BLaER1 treated with 17β-estradiol and CSF1 and Interleukin-3, amounts not matched to agents 10 nM and 100 nM (cell line): ENCODE measurements around the gene PSMD6.

Experiments used
- H3K27ac ChIP-seq, 11 experiments: shearing (Covaris generic); formaldehyde crosslinking; 2 replicates each; pipeline ENCODE4 v1.8.1; 2022
- H3K27me3 ChIP-seq, 11 experiments: shearing (Covaris generic); formaldehyde crosslinking; 2 replicates each; pipeline ENCODE4 v1.8.1; 2022
- H3K36me3 ChIP-seq, 11 experiments: shearing (Covaris generic); formaldehyde crosslinking; 2 replicates each; pipeline ENCODE4 v1.8.1; 2022
- H3K4me1 ChIP-seq, 10 experiments: shearing (Covaris generic); formaldehyde crosslinking; 2 replicates each; pipeline ENCODE4 v1.8.1; 2022
- H3K4me2 ChIP-seq, 11 experiments: shearing (Covaris generic); formaldehyde crosslinking; 2 replicates each; pipeline ENCODE4 v1.8.1; 2022
- H3K4me3 ChIP-seq, 10 experiments: shearing (Covaris generic); formaldehyde crosslinking; 2 replicates each; pipeline ENCODE4 v1.8.1; 2022
- H3K9ac ChIP-seq, 11 experiments: shearing (Covaris generic); formaldehyde crosslinking; 2 replicates each; pipeline ENCODE4 v1.8.1; 2022
- H3K9me3 ChIP-seq, 11 experiments: shearing (Covaris generic); formaldehyde crosslinking; replicated peaks in 1 of 11; 2 replicates each; pipeline ENCODE4 v1.8.1; 2022
- H4K20me1 ChIP-seq, 11 experiments: shearing (Covaris generic); formaldehyde crosslinking; 2 replicates each; pipeline ENCODE4 v1.8.1; 2022
- Cebpa-rat ChIP-seq, 11 experiments: shearing (Covaris generic); IDR thresholded peaks; 2 replicates each; pipeline ENCODE4 v1.8.1; 2022

Gene PSMD6

DNA sequence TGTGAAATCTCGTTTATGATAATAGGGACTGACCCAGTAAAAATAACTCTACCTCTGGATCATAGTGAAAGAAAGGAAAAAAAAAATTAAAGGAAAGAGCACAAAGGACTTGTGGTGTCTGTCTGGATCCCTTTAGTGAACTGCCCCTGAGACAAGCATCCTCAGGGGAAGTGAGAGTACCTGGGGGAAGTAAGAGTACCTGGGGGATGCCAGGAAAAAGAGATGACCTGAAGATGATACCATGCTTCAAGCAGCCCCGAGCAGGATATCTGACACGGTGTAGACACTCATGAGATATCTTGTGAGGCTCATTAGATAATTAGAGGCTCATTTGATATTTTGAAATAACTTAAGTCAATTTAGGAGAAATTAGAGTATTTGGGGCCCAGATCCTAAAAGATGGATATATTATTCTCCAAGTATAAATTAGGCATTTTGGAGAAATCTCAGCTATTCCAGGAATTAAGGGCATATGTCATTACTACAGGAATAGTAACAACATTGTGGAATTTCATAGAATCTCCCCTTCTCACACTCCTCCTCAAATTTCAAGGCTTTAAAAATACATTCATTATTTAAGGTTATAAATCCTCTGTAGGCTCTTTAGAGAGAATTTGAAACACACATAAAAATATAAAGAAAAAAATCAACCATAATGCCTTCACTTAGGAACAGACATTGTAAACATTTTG is 36.3 kb upstream of the PSMD6 start:
- no peak overlapping the region for H3K9ac ChIP-seq
- H3K27me3 ChIP-seq = peaks cover 0 to 3% (median 0%) of the 10 kb centered on the region in 11 experiments; a peak in 1 of 22 replicates
- H3K4me1 ChIP-seq = peaks cover 0 to 23% (median 0%) of the 10 kb centered on the region in 10 experiments; a peak in 6 of 20 replicates
- H3K9me3 ChIP-seq = no peaks in the 10 kb centered on the region
- no peak overlapping the region for H3K4me3 ChIP-seq
- no peak overlapping the region for H3K27ac ChIP-seq
- H4K20me1 ChIP-seq = no peaks in the 10 kb centered on the region
- TF ChIP-seq Cebpa-rat (IDR thresholded peaks at IDR 0.05) = no peak
- H3K4me2 ChIP-seq = no peak overlapping the region
- H3K36me3 ChIP-seq = no peaks in the 10 kb centered on the region

DNA sequence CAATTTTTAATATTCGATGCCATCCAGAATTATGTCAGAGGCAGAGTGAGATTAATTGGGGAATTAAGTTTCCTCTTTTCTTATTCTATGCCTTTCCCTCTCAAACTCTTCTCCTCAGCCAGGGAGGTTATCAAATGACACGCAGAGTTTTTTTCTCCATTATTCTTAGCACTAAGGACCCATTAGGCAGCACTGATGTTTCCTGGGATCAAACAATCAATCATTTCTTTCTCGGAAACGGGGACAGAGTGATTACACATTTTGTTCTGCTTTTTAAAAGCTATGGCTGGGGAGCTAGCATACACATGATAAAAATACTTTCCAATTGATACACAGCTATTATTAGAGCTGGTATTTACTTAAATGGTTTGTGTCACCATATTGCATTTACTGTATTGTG is 35.3 kb upstream of the PSMD6 start:
- H3K4me1 ChIP-seq = peaks cover 0 to 23% (median 0%) of the 10 kb centered on the region in 10 experiments; a peak in 6 of 20 replicates
- H3K9ac ChIP-seq = no peak overlapping the region
- H3K36me3 ChIP-seq = no peaks in the 10 kb centered on the region
- no peaks in the 10 kb centered on the region for H3K9me3 ChIP-seq
- TF ChIP-seq Cebpa-rat (IDR thresholded peaks at IDR 0.05) = no peak
- H4K20me1 ChIP-seq = no peaks in the 10 kb centered on the region
- no peak overlapping the region for H3K4me2 ChIP-seq
- peaks cover 0 to 3% (median 0%) of the 10 kb centered on the region in 11 experiments; a peak in 1 of 22 replicates for H3K27me3 ChIP-seq
- H3K27ac ChIP-seq = no peak overlapping the region
- no peak overlapping the region for H3K4me3 ChIP-seq

DNA sequence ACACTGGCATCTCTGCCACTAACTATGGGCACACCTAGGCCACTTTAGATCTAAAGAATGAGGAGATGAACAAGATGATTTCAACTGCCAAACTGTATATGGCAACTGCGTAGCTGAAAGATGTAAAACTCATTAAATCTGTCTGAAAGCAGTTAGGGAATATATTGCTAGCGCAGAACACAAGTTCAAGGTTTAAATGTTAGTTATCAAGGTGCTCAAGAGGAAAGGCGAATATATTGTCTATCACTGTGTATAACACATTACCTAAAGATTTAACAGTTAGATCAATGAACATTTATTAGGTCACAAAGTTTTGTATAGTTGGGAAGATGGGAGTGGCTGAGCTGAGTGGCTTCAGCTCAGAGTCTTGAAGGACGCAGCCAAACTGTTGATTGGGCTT is 33.9 kb upstream of the PSMD6 start:
- no peak for TF ChIP-seq Cebpa-rat (IDR thresholded peaks at IDR 0.05)
- no peaks in the 10 kb centered on the region for H4K20me1 ChIP-seq
- H3K4me3 ChIP-seq = no peak overlapping the region
- H3K36me3 ChIP-seq = no peaks in the 10 kb centered on the region
- peaks cover 0 to 3% (median 0%) of the 10 kb centered on the region in 11 experiments; a peak in 1 of 22 replicates for H3K27me3 ChIP-seq
- H3K4me1 ChIP-seq = peaks cover 0 to 23% (median 0%) of the 10 kb centered on the region in 10 experiments; a peak in 6 of 20 replicates
- H3K4me2 ChIP-seq = peak overlapping the region in 3 of 11 experiments; percentile 45 to 73 (median 64); a peak in 5 of 22 replicates
- no peak overlapping the region for H3K27ac ChIP-seq
- H3K9ac ChIP-seq = no peak overlapping the region
- H3K9me3 ChIP-seq = no peaks in the 10 kb centered on the region

DNA sequence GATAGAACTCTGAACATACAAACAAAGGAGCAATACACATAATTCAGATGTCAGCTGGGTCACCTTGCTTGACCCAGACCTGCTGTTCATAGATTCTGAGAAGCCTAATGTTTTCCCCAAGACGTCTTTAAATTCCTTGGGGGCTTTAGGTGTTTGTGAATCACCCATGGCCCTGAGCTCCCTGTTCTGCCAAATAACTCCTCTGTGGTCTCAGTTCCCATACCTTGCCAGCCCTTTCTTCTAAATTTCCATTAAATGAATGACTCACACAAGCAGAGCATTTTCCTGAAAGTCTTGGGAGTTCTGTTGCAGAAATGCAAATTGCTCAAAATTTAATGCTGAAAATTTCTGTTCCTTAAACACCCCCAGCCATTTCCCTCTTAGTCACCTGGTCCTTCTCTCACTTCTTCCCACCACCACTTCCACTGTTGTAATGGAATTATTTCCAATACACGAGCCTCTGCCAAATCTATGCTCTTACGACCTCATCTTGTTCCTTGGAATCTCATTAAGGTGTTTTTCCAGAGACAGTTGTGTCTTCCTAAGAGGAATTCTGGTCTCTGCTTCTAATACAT is 33.4 kb upstream of the PSMD6 start:
- Histone ChIP-seq H3K4me2 (peak overlapping the region in 3 of 11 experiments; percentile 45 to 73 (median 64); a peak in 6 of 22 replicates), H3K36me3 (no peaks in the 10 kb centered on the region), H3K9ac (no peak overlapping the region), H3K4me3 (no peak overlapping the region), H3K9me3 (no peaks in the 10 kb centered on the region), H3K27ac (no peak overlapping the region), H3K4me1 (peaks cover 0 to 23% (median 0%) of the 10 kb centered on the region in 10 experiments; a peak in 6 of 20 replicates), H3K27me3 (peaks cover 0 to 3% (median 0%) of the 10 kb centered on the region in 11 experiments; a peak in 1 of 22 replicates), H4K20me1 (no peaks in the 10 kb centered on the region)
- TF ChIP-seq Cebpa-rat (IDR thresholded peaks at IDR 0.05) = no peak

DNA sequence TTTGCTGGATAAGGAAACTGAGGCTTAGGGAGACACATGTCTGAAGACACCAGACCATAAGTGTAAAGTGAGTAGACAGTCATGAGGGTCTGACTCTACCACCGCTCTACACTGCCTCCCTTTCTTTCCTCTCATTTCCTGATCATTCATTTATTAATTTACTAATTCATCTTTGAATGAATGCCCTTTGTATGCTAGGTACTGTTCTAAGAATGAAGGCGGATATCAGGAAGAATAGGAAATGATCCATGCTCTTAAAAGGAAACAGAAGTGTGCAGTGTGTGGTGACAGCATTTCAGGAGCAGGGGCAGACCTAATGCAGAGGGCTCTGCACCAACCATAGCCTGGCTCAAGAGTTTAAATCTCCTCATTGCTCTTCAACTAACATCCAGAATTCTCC is 31.8 kb upstream of the PSMD6 start:
- Histone ChIP-seq H3K4me1 (peaks cover 0 to 35% (median 0%) of the 10 kb centered on the region in 10 experiments; a peak in 6 of 20 replicates), H3K9me3 (no peaks in the 10 kb centered on the region), H4K20me1 (no peaks in the 10 kb centered on the region), H3K36me3 (no peaks in the 10 kb centered on the region), H3K4me2 (peak overlapping the region in 1 of 11 experiments; percentile 73; a peak in 3 of 22 replicates), H3K9ac (no peak overlapping the region), H3K27me3 (peaks cover 0 to 3% (median 0%) of the 10 kb centered on the region in 11 experiments; a peak in 1 of 22 replicates), H3K27ac (no peak overlapping the region), H3K4me3 (no peak overlapping the region)
- no peak for TF ChIP-seq Cebpa-rat (IDR thresholded peaks at IDR 0.05)

DNA sequence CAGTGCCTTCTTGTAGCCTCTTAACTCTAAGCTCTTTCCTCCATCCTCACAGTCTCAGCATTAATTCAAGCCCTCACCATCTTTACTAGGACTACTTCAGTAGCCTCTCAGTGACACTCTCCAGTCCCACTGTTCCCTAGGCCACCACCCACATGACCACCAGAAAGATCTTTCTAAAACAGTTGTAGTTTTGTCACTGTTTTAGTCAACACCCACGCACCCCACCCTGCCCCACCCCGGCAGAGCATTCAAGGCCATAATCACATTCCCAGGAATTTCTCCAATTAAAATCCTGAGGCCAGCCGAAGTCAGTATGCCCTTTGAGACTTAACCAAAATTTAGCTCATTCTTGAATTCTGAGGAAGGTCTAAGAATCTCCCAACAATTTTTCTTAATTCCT is 31.2 kb upstream of the PSMD6 start:
- TF ChIP-seq Cebpa-rat (IDR thresholded peaks at IDR 0.05) = no peak
- H3K4me1 ChIP-seq = peaks cover 0 to 41% (median 0%) of the 10 kb centered on the region in 10 experiments; a peak in 7 of 20 replicates
- H4K20me1 ChIP-seq = no peaks in the 10 kb centered on the region
- no peak overlapping the region for H3K9ac ChIP-seq
- no peak overlapping the region for H3K4me3 ChIP-seq
- H3K27me3 ChIP-seq = peaks cover 0 to 3% (median 0%) of the 10 kb centered on the region in 11 experiments; a peak in 1 of 22 replicates
- H3K36me3 ChIP-seq = no peaks in the 10 kb centered on the region
- no peak overlapping the region for H3K27ac ChIP-seq
- H3K9me3 ChIP-seq = no peaks in the 10 kb centered on the region
- H3K4me2 ChIP-seq = no peak overlapping the region

DNA sequence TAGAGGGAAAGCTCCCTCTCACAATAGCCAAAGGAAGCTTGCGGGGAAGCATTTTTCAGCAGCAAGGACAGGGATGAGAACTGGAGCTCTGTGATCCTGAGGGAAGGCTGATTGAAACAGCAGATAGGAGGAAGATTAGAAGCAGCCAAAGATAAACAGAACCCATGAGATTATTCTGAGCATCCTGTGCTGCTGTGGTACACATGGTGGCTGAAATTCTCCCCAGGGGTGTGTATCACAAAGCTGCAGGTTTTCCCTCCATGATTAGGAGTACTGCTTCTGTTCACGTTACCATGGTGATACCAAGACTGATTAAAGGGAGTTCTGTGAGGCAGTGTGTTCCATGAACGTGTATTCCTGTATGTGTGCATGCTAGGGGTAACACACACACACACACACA is 30.3 kb upstream of the PSMD6 start:
- H3K9ac ChIP-seq = no peak overlapping the region
- peaks cover 0 to 3% (median 0%) of the 10 kb centered on the region in 11 experiments; a peak in 1 of 22 replicates for H3K27me3 ChIP-seq
- peaks cover 0 to 50% (median 4%) of the 10 kb centered on the region in 10 experiments; a peak in 9 of 20 replicates for H3K4me1 ChIP-seq
- no peaks in the 10 kb centered on the region for H4K20me1 ChIP-seq
- no peaks in the 10 kb centered on the region for H3K36me3 ChIP-seq
- H3K27ac ChIP-seq = no peak overlapping the region
- no peaks in the 10 kb centered on the region for H3K9me3 ChIP-seq
- no peak overlapping the region for H3K4me3 ChIP-seq
- H3K4me2 ChIP-seq = no peak overlapping the region
- TF ChIP-seq Cebpa-rat (IDR thresholded peaks at IDR 0.05) = no peak

DNA sequence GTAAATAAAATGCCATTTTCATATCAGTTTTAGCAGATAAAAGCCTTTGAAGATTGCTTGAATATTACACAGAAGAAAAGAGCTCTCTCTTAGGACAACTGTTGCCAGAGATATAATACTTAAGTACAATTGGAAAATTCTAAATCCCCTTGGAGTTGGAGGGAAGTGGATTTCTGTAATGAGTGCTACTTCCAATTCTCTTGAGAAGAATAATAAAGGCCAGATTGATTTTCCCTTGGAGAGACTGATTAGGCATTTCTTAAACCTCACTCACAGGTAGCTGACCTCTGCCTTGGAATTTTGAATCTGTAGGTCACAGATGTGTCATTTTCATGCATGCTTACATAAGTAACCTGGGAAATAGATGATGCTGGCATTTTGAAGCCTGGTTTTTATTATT is 29.8 kb upstream of the PSMD6 start:
- no peaks in the 10 kb centered on the region for H3K9me3 ChIP-seq
- TF ChIP-seq Cebpa-rat (IDR thresholded peaks at IDR 0.05) = no peak

DNA sequence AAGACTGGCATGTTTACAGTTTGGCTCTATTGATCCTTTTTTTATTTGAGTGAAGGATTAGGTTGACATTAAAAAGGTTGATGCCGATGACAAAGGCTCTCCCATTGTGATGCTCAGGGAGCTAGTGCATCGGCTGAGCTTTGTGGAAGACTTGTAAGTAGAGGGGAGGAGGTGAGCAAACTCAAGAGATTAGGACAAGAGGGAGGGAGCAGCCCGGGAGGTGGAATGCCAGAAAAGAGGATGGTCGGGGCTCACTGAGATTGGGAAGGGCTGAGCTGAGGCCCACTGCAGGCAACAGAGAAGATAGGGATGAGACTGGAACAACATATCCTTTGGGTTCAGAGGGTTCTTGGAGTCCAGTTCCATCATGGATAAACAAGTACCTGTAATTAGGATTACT is 26.5 kb upstream of the PSMD6 start:
- Histone ChIP-seq H3K36me3 (no peaks in the 10 kb centered on the region), H3K4me2 (peak overlapping the region in 4 of 11 experiments; percentile 53 to 84 (median 78); a peak in 8 of 22 replicates), H3K9ac (no peak overlapping the region), H3K9me3 (no peaks in the 10 kb centered on the region), H4K20me1 (no peaks in the 10 kb centered on the region), H3K4me1 (peaks cover 0 to 54% (median 13%) of the 10 kb centered on the region in 10 experiments; a peak in 11 of 20 replicates), H3K4me3 (no peak overlapping the region), H3K27me3 (peaks cover 0 to 4% (median 0%) of the 10 kb centered on the region in 11 experiments; a peak in 2 of 22 replicates), H3K27ac (peak overlapping the region in 5 of 11 experiments; percentile 60 to 91 (median 78); a peak in 10 of 22 replicates)
- TF ChIP-seq Cebpa-rat (IDR thresholded peaks at IDR 0.05) = no peak

More for the DNA sequence above, 29.8 kb upstream of the PSMD6 start:
- H3K27ac ChIP-seq = no peak overlapping the region
- H3K4me2 ChIP-seq = no peak overlapping the region
- H3K4me3 ChIP-seq = no peak overlapping the region
- H3K9ac ChIP-seq = no peak overlapping the region
- H3K4me1 ChIP-seq = peaks cover 0 to 54% (median 8%) of the 10 kb centered on the region in 10 experiments; a peak in 11 of 20 replicates
- no peaks in the 10 kb centered on the region for H4K20me1 ChIP-seq
- H3K27me3 ChIP-seq = peaks cover 0 to 3% (median 0%) of the 10 kb centered on the region in 11 experiments; a peak in 1 of 22 replicates
- H3K36me3 ChIP-seq = no peaks in the 10 kb centered on the region
